Omental fat pad (tissue), 4 donors: Measurements from ENCODE around the gene CCDC182. TPM values are rescaled to one million over a fixed set of nuclear protein-coding genes. Genes with fewer than 3 reads are reported as not detected.

Experiments
- ATAC-seq: fragments of 150-250 bp; one replicate; pipeline ENCODE4 v1.9.1; 2016; ENCODE audit warnings: mild to moderate bottlenecking, moderate library complexity; ENCODE audit not compliant: low FRiP score
- DNase-seq: peaks from one replicate; pipeline ENCODE4 v3.0.0-alpha.2; 2019; ENCODE audit warnings: low spot score
- CTCF ChIP-seq, 3 donors: fragments of 450-650 bp; IDR thresholded peaks; one replicate each; pipeline ENCODE4 v1.5.1; 2016 to 2017; ENCODE audit warnings: antibody characterized with exemption in 3 of 3, mild to moderate bottlenecking in 3 of 3, moderate library complexity in 2 of 3
- total RNA-seq, 4 donors: library from RNA; depleted of rRNA; stranded (reverse); fragments of >200 nt; gene quantifications; one replicate each; pipeline ENCODE4 v1.1.0, GENCODE V29; 2016

Gene CCDC182
- total RNA-seq, 4 donors from 2014 or later: not detected

- ATAC-seq: no peak
- no peak for TF ChIP-seq CTCF (IDR thresholded peaks at IDR 0.05)
Observed at GRCh38 chr17:57730026-57730701, 14.9 kb downstream of the CCDC182 start.

DNA sequence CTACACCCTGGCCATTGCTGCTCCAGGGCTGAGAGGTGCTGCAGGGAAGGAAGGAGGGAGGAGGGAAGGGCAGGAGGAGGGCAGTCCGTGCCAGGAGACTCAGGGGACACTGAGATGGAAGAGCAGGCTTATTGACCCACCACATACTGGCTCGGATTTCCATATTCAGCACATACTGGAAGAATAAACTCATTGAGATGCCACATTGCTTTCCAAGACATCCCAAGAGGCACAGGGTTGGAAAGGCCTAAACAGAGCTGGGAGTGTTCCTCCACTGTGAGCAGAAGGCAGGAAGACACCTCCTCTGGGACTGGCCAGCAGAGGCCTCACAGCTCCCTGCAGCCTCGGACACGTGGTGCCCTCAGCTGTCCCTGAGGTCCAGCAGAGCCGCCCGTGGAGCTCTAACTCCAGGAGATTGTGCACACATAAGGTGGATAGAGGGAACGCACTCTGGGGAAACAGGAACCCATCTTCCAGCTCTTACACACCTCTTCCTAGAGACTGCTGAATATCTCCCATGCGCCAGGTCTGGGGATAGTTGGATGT, 17.4 kb downstream of the CCDC182 start:
- peak; percentile 31 for ATAC-seq
- no peak for TF ChIP-seq CTCF (IDR thresholded peaks at IDR 0.05)
- no peak for DNase-seq

More at GRCh38 chr17:57730026-57730701, 14.9 kb downstream of the CCDC182 start:
- DNase-seq: no peak

DNA sequence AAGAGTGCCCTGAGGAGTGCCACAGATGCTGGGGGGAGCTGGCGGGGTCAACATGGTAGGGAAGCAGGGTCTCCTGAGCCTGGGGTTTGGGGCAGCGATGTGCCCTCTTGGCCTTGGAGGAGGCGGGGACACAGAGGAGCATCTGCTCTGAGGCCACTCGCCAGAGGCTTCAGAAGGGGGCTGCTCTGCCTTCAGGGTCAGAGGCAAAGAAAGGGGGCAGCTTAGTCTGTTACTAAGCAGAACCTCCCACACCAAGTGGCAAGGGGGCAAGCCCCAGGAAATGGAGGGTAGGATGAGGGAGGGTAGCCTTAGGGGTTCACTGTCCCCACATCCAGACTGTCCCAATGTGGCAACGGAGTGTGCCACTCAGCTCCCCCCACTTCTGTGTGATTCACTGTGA, 18.3 kb downstream of the CCDC182 start:
- ATAC-seq (no peak), DNase-seq (no peak)
- no peak for TF ChIP-seq CTCF (IDR thresholded peaks at IDR 0.05)

- no peak for TF ChIP-seq CTCF (IDR thresholded peaks at IDR 0.05)
- ATAC-seq (no peak), DNase-seq (no peak)
Observed at GRCh38 chr17:57726213-57726790, 18.8 kb downstream of the CCDC182 start.

DNA sequence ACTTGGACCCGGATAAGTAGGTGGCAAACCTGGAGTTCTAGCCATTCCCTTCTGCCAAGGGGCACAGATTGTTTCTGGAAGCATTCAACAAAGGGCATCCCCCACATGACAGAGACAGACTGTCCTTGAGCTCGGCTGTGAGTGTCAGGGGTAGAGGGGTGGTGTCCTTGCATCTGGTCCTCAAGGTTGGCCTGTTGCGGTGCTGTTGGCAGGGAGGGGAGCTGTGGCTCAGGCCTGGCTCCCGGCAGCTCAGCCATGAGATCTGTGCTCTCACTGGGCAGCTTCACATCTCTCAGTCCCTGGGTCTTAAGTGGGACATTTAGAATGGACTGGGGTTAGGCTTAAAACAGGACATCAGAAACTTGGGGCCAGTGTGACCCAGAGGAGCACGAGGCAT, 20.4 kb downstream of the CCDC182 start:
- ATAC-seq (no peak), DNase-seq (no peak)
- TF ChIP-seq CTCF (IDR thresholded peaks at IDR 0.05): no peak

GRCh38 chr17:57724026-57724728, 20.9 kb downstream of the CCDC182 start:
- DNase-seq (no peak), ATAC-seq (no peak)
- no peak for TF ChIP-seq CTCF (IDR thresholded peaks at IDR 0.05)
